ENCODE results near the gene MDM2. TPM values are rescaled to one million over a fixed set of nuclear protein-coding genes. Genes with fewer than 3 reads are reported as not detected.

Gene MDM2
- total RNA-seq, 1 experiment from 2014 or later, result 86.4 TPM

- ChIA-PET POLR2A (ENCODE audit: unreplicated experiment) (no interaction called here), CTCF (no interaction called here)
- no peak overlapping the region for H3K4me2 ChIP-seq (ENCODE audit: low read length)
- H3K36me3 ChIP-seq (ENCODE audit: low read depth, low read length), result peaks cover 63% of the 10 kb centered on the region
- H2AFZ ChIP-seq (ENCODE audit: low read length), result no peak overlapping the region
- no peaks in the 10 kb centered on the region for H3K27me3 ChIP-seq (ENCODE audit: low read length)
- TF ChIP-seq, protein P1, sequence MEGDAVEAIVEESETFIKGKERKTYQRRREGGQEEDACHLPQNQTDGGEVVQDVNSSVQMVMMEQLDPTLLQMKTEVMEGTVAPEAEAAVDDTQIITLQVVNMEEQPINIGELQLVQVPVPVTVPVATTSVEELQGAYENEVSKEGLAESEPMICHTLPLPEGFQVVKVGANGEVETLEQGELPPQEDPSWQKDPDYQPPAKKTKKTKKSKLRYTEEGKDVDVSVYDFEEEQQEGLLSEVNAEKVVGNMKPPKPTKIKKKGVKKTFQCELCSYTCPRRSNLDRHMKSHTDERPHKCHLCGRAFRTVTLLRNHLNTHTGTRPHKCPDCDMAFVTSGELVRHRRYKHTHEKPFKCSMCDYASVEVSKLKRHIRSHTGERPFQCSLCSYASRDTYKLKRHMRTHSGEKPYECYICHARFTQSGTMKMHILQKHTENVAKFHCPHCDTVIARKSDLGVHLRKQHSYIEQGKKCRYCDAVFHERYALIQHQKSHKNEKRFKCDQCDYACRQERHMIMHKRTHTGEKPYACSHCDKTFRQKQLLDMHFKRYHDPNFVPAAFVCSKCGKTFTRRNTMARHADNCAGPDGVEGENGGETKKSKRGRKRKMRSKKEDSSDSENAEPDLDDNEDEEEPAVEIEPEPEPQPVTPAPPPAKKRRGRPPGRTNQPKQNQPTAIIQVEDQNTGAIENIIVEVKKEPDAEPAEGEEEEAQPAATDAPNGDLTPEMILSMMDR (conservative IDR thresholded peaks at IDR 0.05; ENCODE audit: low read depth, low read length), result no peak
- TF ChIP-seq EZH2 (IDR thresholded peaks at IDR 0.05; ENCODE audit: low read length, unreplicated experiment), result no peak
- no peak for TF ChIP-seq EZH2phosphoT487 (IDR thresholded peaks at IDR 0.05; ENCODE audit: borderline replicate concordance, low read length)
- H3K9me2 ChIP-seq (replicated peaks; ENCODE audit: low read length), result no peaks in the 10 kb centered on the region
- H3K9ac ChIP-seq (ENCODE audit: low read length), result no peak overlapping the region
- intact Hi-C loops (cut with micrococcal nuclease), result no loop called here
- no peaks in the 10 kb centered on the region for H3K4me1 ChIP-seq (ENCODE audit: insufficient read depth, low read length)
- H3K4me3 ChIP-seq (ENCODE audit: low read length), result no peak overlapping the region
- H4K20me1 ChIP-seq (ENCODE audit: low read length), result no peaks in the 10 kb centered on the region
- no peaks in the 10 kb centered on the region; the same call in 1 of the 2 replicates for H3K79me2 ChIP-seq (ENCODE audit: low read length)
- ATAC-seq, result no peak
- H3F3A ChIP-seq (ENCODE audit: low read length, unreplicated experiment), result no peaks in the 10 kb centered on the region
- BruUV-seq (replicated peaks), result no TSS peak
- no peaks in the 10 kb centered on the region for H3K9me3 ChIP-seq (ENCODE audit: low read length)
- H3K27ac ChIP-seq (ENCODE audit: low read length), result no peak overlapping the region
- no peak for DNase-seq
Observed at GRCh38 chr12:68835333-68835908, 27.4 kb downstream of the MDM2 start.

GRCh38 chr12:68837215-68837614, 29.2 kb downstream of the MDM2 start:
- Histone ChIP-seq H4K20me1 (ENCODE audit: low read length) (no peaks in the 10 kb centered on the region), H3K4me3 (ENCODE audit: low read length) (no peak overlapping the region), H3K27ac (ENCODE audit: low read length) (no peak overlapping the region), H3K27me3 (ENCODE audit: low read length) (no peaks in the 10 kb centered on the region), H3K4me1 (ENCODE audit: insufficient read depth, low read length) (no peaks in the 10 kb centered on the region), H3K4me2 (ENCODE audit: low read length) (no peak overlapping the region), H3K9me2 (replicated peaks; ENCODE audit: low read length) (no peaks in the 10 kb centered on the region), H3K9me3 (ENCODE audit: low read length) (no peaks in the 10 kb centered on the region), H3K9ac (ENCODE audit: low read length) (no peak overlapping the region), H3F3A (ENCODE audit: low read length, unreplicated experiment) (no peaks in the 10 kb centered on the region), H3K36me3 (ENCODE audit: low read depth, low read length) (peaks cover 63% of the 10 kb centered on the region), H3K79me2 (ENCODE audit: low read length) (no peaks in the 10 kb centered on the region), H2AFZ (ENCODE audit: low read length) (no peak overlapping the region)
- TF ChIP-seq EZH2 (IDR thresholded peaks at IDR 0.05; ENCODE audit: low read length, unreplicated experiment) (no peak), EZH2phosphoT487 (IDR thresholded peaks at IDR 0.05; ENCODE audit: borderline replicate concordance, low read length) (no peak)
- TF ChIP-seq, protein P1 (conservative IDR thresholded peaks at IDR 0.05; ENCODE audit: low read depth, low read length), result no peak
- no peak for DNase-seq
- ChIA-PET CTCF (no interaction called here), POLR2A (ENCODE audit: unreplicated experiment) (no interaction called here)
- no peak for ATAC-seq
- no TSS peak for BruUV-seq (replicated peaks)
- intact Hi-C loops (cut with micrococcal nuclease), result no loop called here

GRCh38 chr12:68838046-68838886, 30.3 kb downstream of the MDM2 start:
- no peak for ATAC-seq

More at GRCh38 chr12:68838046-68838886, 30.3 kb downstream of the MDM2 start:
- Histone ChIP-seq H2AFZ (ENCODE audit: low read length) (no peak overlapping the region), H3K4me2 (ENCODE audit: low read length) (no peak overlapping the region), H3K4me1 (ENCODE audit: insufficient read depth, low read length) (no peaks in the 10 kb centered on the region), H3K9ac (ENCODE audit: low read length) (no peak overlapping the region), H3K9me3 (ENCODE audit: low read length) (no peaks in the 10 kb centered on the region), H3K4me3 (ENCODE audit: low read length) (no peak overlapping the region), H3K79me2 (ENCODE audit: low read length) (no peaks in the 10 kb centered on the region), H3K27ac (ENCODE audit: low read length) (no peak overlapping the region), H3K9me2 (replicated peaks; ENCODE audit: low read length) (no peaks in the 10 kb centered on the region), H3K36me3 (ENCODE audit: low read depth, low read length) (peaks cover 66% of the 10 kb centered on the region), H4K20me1 (ENCODE audit: low read length) (no peaks in the 10 kb centered on the region), H3K27me3 (ENCODE audit: low read length) (no peaks in the 10 kb centered on the region), H3F3A (ENCODE audit: low read length, unreplicated experiment) (no peaks in the 10 kb centered on the region)
- BruUV-seq (replicated peaks), result no TSS peak
- CTCF ChIA-PET, result no interaction called here
- DNase-seq, result no peak
- TF ChIP-seq EZH2 (IDR thresholded peaks at IDR 0.05; ENCODE audit: low read length, unreplicated experiment) (no peak), EZH2phosphoT487 (IDR thresholded peaks at IDR 0.05; ENCODE audit: borderline replicate concordance, low read length) (no peak)
- TF ChIP-seq, protein P1 (conservative IDR thresholded peaks at IDR 0.05; ENCODE audit: low read depth, low read length), result no peak
- intact Hi-C loops (cut with micrococcal nuclease), result no loop called here
- POLR2A ChIA-PET (ENCODE audit: unreplicated experiment), result interaction anchor here (0.7 kb wide), 1 partner anchor 24 kb away, joined by 4 read pairs; no protein-coding TSS in a partner anchor

Data from PC-3 (cell line).